ENCODE data around the gene GCLC.
"Not testable (repeated sequence)": the region's sequence is repeated elsewhere in the genome, so short reads cannot be mapped to it uniquely, and the experiment has no call there.

DNA sequence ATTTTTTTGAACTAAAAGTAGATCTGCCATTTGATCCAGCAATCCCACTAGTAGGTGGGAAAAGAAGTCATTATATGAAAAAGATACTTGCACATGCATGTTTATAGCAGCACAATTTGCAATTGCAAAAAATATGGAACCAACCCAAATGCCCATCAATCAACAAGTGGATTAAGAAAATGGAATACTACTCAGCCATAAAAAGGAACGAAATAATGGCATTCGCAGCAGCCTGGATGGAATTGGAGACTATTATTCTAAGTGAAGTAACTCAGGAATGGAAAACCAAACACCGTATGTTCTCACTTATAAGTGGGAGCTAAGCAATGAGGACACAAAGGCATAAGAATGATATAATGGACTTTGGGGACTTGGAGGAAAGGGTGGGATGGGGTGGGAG, 27.5 kb upstream of the GCLC start:
- TF ChIP-seq FOXK2 (IDR thresholded peaks at IDR 0.05); ZNF384 (IDR thresholded peaks at IDR 0.05); SUZ12 (IDR thresholded peaks at IDR 0.05); SP1 (IDR thresholded peaks at IDR 0.05); BHLHE40 (IDR thresholded peaks at IDR 0.05; ENCODE audit: borderline replicate concordance): not testable (repeated sequence)
